ENCODE data around the gene CD82.

GRCh38 chr11:44532809-44533208 is 32.7 kb upstream of the CD82 start:
- TF ChIP-seq CTCF (IDR thresholded peaks at IDR 0.05) (no peak), POLR2A (IDR thresholded peaks at IDR 0.05) (no peak)
